Hematopoietic multipotent progenitor cell treated with erythropoietin and hydrocortisone succinate and interleukin-3 and kit ligand, for 8 days (in vitro differentiated cells): ENCODE data around the gene LGALS1.
"Not testable (repeated sequence)": the region's sequence is repeated elsewhere in the genome, so short reads cannot be mapped to it uniquely, and the experiment has no call there.

ENCODE experiments used
- DNase-seq: peaks from one replicate; pipeline ENCODE4 v3.0.0-alpha.2; 2015

Gene LGALS1

GRCh38 chr22:37639771-37640590 is 35.5 kb upstream of the LGALS1 start:
- no peak for DNase-seq

- no peak for DNase-seq
Measured at GRCh38 chr22:37640591-37641560, 34.6 kb upstream of the LGALS1 start.

DNA sequence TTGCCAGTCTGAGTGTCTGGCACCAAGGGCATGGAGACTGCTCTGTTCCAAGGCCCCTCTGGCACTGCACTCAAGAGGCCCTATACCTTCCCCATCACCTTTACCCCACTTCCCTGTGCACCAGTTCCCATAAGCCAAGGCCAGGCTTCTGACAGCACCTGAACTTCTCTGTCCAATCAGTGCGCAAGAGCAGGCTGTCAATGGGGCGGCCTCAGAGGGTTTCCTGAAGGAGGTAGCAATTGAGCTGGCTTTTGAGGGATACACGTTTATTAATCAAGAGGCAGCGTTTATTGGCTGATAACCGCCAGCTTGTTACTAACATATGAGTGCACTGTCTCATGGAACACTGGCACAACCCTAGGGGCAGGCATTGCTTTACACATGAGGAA is 33.9 kb upstream of the LGALS1 start:
- no peak for DNase-seq

DNA sequence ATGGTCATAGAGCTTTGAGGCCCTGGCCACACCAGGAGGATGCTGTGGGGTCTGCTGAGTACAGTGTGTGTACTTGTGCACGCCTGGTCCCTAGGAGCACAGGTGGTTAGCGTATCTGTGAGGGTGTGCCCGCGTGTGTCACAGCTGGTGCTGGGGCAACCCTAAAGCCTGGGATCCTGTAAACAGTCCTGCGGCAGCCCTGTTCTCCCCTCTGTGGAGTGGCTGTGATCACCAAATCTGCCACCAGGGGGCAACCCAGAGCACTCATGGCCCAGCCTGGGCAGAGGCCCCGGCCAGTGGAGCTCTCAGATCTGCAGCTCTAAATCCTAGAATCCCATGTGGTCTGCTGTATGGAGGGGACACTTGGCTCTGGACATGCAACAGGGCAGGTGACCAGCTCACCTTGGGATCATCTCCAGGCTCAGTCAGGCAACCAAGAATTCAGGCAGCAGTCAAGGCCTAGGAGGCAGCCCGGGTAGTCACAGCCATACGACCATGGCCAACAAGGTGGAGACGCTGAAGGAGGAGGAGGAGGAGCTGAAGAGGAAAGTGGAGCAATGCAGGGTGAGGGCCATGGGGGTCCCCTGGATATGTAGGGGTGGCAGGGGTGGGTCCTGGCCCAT is 32.1 kb upstream of the LGALS1 start:
- peak; percentile 83 for DNase-seq

DNA sequence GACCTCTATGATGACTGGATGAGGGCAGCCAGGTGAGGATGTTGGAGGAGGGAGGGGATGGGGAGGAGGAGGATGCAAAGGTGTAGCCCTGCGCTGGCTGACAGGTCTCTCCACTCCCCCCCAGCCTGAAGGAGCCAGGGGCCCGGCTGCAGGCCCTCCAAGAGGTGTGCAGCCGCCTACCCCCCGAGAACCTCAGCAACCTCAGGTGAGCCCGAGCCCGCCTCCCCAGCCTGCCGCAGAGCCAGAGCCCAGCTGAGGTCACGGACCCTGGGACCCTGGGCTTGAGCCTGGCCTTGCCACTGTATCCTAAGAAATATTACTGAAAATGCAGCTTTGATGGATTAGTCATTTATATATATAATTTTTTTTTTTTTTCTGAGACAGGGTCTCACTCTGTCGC is 28.1 kb upstream of the LGALS1 start:
- DNase-seq = no peak

- peak; percentile 98 for DNase-seq
Measured at GRCh38 chr22:37647928-37648327, 27.5 kb upstream of the LGALS1 start.

DNA sequence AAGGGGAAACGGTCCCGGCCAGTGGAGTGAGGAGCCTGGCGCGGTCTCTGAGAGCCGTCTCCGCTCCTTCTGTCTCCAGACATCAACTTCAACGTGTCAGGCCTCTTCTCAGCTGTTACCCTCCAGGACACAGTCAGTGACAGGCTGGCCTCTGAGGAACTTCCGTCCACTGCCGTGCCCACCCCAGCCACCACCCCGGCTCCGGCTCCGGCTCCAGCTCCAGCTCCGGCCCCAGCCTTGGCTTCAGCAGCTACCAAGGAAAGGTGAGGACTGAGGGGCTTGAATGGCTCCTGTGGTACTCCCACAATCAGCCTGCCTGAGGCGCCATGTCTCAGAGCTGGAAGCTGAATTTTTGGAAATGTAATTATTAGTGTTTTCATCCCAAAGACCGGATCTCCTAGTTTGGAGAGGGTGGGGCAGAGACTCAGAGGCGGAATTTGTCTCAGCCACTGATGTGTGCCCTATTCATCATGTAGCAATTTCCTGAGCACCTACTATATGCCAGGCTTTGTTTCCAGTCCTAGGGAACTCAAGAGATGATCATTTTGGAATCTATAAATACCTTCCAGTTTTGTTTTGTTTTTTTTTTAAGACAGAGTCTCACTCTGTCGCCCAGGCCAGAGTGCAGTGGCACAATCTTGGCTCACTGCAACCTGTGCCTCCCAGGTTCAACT is 24.8 kb upstream of the LGALS1 start:
- no peak for DNase-seq

DNA sequence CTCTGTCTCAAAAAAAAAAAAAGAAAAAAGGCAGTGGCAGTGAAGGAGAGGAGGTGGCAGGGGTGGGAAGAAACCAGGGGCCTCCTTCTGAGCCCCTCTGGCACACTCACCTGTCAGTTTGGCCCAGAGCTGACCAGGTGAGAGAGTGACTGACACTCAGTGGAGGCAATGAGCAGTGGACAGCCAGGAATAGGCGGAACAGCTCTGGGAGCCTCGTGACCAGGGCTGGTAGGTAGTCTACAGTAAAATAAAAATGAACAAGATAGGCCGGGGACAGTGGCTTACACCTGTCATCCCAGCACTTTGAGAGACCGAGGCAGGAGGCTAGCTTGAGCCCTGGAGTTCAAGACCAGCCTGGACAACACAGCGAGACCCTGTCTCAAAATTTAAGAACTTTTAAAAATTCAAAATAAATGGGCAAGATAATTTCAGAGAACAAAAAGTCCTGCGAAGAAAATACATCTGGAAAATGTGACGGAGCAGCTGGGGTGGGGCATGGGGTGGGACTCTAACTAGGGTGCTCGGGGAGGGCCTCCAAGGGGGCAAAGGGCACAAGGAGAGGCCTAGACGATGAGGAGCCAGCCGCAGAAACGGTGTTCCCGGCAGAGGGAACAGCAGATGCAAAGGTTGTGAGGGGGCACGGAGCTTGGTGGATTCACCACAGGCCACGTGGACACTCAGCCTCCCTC is 20.7 kb upstream of the LGALS1 start:
- DNase-seq = no peak

- no peak for DNase-seq
Measured at GRCh38 chr22:37655252-37655563, 20.2 kb upstream of the LGALS1 start.

GRCh38 chr22:37656583-37656982 is 18.9 kb upstream of the LGALS1 start:
- not testable (repeated sequence) for DNase-seq

DNA sequence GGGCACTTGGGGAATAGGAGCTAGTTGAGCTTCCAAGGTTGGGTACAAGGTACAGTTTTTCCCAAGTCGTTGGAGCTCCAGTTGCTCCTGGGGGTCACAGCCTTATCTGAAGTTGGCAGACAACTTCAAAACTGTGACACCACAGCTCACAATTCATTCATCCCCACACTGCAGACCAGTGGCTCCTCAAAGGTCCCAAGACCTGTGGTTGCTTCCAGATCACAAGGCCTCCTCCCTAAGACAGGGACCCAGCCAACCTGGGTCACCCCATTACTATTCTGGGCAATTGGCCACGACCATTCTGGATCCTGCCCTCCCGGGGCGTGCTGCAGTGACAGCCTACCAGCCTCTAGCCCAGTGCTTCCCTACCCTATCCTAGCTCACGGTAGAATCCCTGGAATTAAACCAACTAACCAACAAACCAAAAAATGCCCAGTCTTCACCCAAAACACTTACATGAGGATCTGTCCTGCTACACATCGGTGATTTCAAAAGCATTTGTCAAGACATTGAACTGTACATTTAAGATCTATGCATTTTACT is 17.8 kb upstream of the LGALS1 start:
- peak; percentile 79 for DNase-seq

DNA sequence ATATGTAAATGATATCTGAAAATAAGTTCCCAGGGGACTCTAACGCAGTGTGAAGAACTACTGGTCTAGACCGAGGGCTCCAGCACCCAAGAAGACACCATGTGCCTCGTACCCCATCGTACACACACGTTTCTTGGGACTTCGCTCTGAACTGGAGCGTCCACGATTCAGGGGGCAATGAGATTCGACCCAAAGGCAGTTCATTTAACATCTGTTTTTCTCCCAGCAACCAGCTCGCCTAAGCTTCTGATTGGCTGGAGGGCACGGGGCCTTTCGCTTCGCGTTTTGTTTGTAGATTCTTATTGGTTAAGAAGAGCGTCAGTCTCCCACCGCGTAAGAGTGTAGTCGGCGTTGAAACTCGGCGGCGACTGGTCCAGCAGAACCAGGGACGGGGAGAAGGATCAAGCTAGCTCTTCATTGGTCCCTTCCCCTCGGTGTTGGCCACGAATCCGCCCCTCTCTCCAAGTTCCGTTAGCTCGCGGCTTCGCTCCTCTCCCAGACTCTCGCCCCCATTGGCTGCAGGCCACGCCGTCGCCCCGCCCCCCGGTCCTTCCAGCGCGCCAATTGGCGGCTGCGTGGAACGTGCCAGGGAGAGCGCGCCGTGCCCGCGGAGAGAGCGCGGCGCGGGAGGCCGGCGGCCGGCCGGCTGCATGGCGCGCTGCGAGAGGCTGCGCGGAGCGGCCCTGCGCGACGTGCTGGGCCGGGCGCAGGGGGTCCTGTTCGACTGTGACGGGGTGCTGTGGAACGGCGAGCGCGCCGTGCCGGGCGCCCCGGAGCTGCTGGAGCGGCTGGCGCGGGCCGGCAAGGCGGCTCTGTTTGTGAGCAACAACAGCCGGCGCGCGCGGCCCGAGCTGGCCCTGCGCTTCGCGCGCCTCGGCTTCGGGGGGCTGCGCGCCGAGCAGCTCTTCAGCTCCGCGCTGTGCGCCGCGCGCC is 17.0 kb upstream of the LGALS1 start, which contains the start of gene PDXP:
Gene PDXP, plus strand, starts transcription at position 591 of the 933 bp plus-strand sequence. Its CDS starts 60 bp downstream, at position 651.
- peak; percentile 100 for DNase-seq

DNA sequence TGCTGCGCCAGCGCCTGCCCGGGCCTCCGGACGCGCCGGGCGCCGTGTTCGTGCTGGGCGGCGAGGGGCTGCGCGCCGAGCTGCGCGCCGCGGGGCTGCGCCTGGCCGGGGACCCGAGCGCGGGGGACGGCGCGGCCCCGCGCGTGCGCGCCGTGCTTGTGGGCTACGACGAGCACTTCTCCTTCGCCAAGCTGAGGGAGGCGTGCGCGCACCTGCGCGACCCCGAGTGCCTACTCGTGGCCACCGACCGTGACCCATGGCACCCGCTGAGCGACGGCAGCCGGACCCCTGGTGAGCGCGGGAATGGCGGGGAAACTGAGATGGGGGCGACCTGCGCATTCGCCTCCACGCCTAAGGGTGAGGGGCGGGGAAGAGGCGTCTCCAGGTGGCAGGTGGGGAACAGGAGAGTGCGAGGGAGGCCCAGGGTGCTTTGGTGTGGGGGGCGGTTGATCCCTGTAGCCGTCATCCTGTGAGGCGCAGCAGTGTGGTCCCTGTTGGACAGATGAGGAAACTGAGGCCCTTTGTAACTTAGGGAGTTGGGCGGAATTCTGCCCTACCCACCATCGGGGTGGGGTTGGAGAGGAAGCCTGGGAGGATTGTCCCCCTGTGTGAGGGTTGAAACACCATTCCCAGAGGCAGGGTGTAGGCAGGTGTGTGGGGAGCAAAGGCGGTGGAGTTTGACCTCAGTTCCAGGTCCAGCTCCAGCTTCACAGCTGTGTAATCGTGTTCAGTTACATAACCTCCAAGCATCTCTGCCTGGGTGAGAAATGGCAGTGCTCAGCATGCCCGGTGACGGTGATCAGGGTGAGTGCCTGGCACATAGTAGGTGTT is 16.2 kb upstream of the LGALS1 start:
- peak; percentile 29 for DNase-seq

GRCh38 chr22:37659897-37660708 is 15.3 kb upstream of the LGALS1 start:
- peak; percentile 73 for DNase-seq

DNA sequence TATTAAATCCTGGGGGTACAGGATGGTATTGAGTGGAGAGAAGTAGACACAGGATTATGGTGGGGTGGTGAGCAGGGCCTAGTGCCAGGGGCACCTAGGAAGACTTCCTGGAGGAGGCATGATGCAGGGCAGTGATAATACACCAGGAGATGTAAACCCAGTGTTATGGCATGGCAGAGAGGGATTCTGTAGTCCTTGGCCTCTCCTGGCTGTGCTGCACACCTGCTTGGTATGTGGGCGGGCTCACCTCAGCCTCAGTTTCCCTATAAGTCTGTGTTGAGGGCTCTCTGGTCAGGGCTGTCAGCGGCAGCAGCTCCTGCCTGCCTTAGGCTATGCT is 14.8 kb upstream of the LGALS1 start:
- DNase-seq = no peak

- peak; percentile 49 for DNase-seq
Measured at GRCh38 chr22:37661160-37661924, 14.1 kb upstream of the LGALS1 start.

DNA sequence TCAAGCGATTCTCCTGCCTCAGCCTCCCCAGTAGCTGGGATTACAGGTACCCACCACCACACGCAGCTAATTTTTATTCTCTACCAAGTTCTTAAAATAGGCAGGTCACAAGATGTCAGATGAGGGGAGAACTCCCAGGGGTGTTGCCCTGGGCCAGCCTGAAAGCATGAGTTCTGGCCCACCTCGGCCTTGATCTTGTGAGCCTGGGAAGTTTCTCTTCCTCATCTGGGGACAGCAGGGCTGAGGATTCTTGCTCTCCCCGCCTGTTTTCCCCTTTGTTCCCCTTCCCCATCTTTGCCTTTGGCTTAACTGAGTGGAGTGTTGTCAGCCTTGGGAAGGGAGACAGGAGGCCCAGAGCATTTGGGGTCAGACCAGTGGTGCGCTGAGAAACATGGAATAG is 13.4 kb upstream of the LGALS1 start:
- no peak for DNase-seq

DNA sequence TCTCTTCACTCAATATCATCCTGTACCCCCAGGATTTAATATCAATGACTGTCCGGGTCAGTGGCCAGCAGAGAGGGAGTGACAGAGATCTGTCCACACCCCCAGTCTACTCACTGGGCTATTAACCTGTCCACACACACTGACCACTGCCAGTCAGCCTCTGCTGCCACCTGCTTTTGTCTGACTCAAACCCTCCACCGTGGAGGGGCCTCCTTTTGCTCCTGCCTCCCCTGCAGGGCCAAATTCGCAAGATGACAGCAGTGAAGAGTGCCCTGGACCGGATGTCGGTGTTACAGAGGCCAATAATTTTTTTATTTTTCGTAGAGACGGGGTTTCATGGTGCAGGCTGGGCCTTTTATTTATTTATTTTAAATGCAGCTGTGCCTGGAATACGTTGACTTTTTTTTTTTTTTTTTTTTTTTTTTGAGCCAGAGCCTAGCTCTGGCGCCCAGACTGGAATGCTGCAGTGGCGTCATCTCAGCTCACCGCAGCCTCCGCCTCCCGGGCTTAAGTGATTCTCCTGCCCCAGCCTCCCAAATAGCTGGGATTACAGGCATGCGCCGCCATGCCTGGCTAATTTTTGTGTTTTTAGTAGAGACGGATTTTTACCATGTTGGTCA is 11.8 kb upstream of the LGALS1 start:
- no peak for DNase-seq
